ENCODE measurements around the gene CLASRP. TPM values are rescaled to one million over a fixed set of nuclear protein-coding genes. Genes with fewer than 3 reads are reported as not detected.

CLASRP gene
- total RNA-seq, 2 donors from 2014 or later = 40.2 to 64.9 TPM

DNA sequence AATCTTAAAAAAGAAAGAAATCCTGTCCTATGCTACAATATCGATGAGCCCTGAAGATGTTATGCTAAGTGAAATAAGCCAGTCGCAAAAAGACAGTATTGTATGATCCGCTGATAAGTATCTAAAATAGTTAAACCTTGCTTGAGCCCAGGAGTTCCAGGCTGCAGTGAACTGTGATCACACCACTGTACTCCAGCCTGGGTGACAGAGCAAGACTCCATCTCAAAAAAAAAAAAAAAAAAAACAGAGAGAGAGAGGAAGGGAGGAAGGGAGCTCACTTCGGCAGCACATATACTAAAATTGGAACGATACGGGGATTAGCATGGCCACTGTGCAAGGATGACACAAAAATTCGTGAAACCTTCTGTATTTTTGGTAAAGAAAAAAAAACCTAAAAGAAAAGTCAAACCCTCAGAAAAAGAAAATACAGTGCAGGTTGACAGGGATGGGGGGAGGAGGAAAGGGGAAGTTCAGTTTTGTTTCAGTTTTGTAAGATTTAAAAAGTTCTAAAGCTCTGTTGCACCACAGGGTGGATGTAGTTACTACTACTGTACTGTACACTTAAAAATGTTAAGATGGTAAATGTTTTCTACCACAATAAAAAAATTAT is 8.4 kb downstream of the CLASRP start:
- no peak overlapping the region for H3K4me3 ChIP-seq
- DNase-seq (no peak), ATAC-seq (no peak)
- 80 to 84% methylated on average over 7 of the region's 7 CpGs for WGBS, 2 donors
- no peaks in the 10 kb centered on the region for H3K27me3 ChIP-seq
- H3K36me3 ChIP-seq (replicated peaks in 1 of 2; ENCODE audit: insufficient read depth in 1 of 2, low read depth in 2 of 2) = peaks cover 0 to 6% of the 10 kb centered on the region in 2 donors
- peaks cover 53% of the 10 kb centered on the region for H3K4me1 ChIP-seq
- H3K27ac ChIP-seq = no peak overlapping the region
- TF ChIP-seq POLR2A (IDR thresholded peaks at IDR 0.05) = no peak
- TF ChIP-seq, protein P1, sequence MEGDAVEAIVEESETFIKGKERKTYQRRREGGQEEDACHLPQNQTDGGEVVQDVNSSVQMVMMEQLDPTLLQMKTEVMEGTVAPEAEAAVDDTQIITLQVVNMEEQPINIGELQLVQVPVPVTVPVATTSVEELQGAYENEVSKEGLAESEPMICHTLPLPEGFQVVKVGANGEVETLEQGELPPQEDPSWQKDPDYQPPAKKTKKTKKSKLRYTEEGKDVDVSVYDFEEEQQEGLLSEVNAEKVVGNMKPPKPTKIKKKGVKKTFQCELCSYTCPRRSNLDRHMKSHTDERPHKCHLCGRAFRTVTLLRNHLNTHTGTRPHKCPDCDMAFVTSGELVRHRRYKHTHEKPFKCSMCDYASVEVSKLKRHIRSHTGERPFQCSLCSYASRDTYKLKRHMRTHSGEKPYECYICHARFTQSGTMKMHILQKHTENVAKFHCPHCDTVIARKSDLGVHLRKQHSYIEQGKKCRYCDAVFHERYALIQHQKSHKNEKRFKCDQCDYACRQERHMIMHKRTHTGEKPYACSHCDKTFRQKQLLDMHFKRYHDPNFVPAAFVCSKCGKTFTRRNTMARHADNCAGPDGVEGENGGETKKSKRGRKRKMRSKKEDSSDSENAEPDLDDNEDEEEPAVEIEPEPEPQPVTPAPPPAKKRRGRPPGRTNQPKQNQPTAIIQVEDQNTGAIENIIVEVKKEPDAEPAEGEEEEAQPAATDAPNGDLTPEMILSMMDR (IDR thresholded peaks at IDR 0.05) = no peak
- no peaks in the 10 kb centered on the region for H3K9me3 ChIP-seq
- intact Hi-C loops (cut with DNase I) = no loop called here

DNA sequence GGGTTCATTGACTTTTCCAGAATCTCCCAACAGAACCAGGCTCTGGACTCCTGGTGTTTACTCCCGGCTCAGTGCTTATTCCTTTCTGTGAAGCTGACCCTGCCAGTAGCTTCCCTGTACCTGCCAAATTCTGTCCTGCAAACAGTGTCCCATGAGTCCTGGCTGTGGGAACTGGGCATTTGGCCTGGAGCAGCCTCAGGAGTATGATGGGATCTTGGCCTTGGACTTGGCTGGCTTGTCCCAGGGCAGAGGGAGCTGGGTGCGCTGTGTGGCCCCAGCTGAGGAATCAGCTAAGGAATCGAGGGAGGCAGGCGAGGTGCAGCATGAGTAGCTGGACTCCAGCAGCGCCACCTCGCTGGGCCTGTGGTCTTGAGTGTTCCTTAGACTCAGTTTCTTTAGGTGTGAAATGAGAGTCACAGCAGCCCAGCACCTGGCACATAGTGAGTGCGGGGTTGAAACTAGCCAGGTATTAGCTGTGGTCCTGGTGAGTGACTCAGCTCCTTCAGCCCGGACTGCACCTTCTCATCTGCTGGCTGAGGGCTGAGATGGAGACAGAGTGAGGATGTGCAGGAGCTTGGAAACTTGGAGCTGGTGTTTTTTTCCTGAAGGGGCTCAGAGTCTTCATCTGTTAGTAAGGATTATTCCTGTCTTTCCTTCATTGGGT is 10.4 kb downstream of the CLASRP start:
- peak; percentile 65 for ATAC-seq
- peak; percentile 50 to 82 (median 74) for DNase-seq
- WGBS, 2 donors = 31 to 58% methylated on average over 7 to 8 of the region's 8 CpGs
- Histone ChIP-seq H3K27me3 (no peaks in the 10 kb centered on the region), H3K36me3 (replicated peaks in 1 of 2; ENCODE audit: insufficient read depth in 1 of 2, low read depth in 2 of 2) (peaks cover 0 to 13% of the 10 kb centered on the region in 2 donors), H3K4me1 (peaks cover 53% of the 10 kb centered on the region), H3K27ac (peak overlapping the region in 2 of 4 donors; percentile 11 to 34), H3K4me3 (no peak overlapping the region), H3K9me3 (no peaks in the 10 kb centered on the region)
- intact Hi-C loops (cut with DNase I) = no loop called here
- no peak for TF ChIP-seq POLR2A (IDR thresholded peaks at IDR 0.05)
- TF ChIP-seq, protein P1 (IDR thresholded peaks at IDR 0.05) = no peak

DNA sequence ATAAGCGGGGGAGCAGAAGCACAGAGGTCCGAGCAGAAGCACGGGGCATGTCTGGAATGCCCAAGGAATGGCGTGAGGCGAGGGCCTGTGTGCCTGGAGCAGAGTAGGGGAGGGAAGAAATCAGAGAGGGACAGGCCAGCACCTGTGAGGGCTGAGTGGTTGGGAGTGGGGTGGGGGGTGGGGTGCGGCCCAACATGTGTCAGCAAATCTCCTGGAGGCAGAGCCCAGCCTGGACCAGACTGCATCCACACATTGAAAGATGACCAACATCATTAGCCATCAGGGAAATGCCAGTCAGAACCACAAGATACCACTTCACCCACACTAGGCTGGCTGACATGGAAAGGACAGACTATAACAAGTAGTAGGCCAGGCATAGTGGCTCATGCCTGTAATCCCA is 11.2 kb downstream of the CLASRP start:
- H3K27me3 ChIP-seq = no peaks in the 10 kb centered on the region
- WGBS, 2 donors = 92 to 97% methylated on average over 6 of the region's 6 CpGs
- peaks cover 48% of the 10 kb centered on the region for H3K4me1 ChIP-seq
- H3K9me3 ChIP-seq = no peaks in the 10 kb centered on the region
- H3K4me3 ChIP-seq = no peak overlapping the region
- intact Hi-C loops (cut with DNase I) = no loop called here
- ATAC-seq = no peak
- peaks cover 0 to 17% of the 10 kb centered on the region in 2 donors for H3K36me3 ChIP-seq (replicated peaks in 1 of 2; ENCODE audit: insufficient read depth in 1 of 2, low read depth in 2 of 2)
- TF ChIP-seq POLR2A (IDR thresholded peaks at IDR 0.05) = no peak
- TF ChIP-seq, protein P1 (IDR thresholded peaks at IDR 0.05) = no peak
- H3K27ac ChIP-seq = no peak overlapping the region
- DNase-seq = no peak

DNA sequence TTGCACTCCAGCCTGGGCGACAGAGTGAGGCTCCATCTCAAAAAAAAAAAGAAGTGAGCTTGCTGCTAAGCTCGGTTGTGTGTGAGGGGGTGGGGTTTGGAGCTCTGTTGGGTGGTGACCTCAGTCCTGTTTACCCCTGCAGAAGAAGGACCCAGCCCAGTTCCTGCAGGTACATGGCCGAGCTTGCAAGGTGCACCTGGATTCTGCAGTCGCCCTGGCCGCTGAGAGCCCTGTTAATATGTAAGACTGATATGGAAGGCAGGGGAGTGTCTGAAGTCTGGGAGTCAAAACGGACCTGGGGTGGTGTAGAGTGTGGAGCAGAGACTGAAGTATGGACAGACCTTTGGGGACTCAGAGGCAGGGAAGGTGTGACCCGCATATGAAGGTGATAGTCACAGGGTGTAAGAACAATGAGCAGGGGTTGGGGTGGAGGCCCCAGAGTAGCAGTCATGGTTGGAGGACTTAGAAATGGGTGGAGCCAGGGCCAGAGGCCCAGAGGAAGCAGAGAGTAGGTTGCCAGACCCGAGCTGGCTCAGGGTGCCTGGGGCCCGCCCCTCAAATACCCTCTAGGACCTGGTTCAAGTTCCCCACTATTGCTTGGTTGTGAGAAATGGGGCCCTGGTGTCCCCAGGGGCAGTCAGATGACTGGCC is 13.2 kb downstream of the CLASRP start:
- H3K36me3 ChIP-seq (replicated peaks in 1 of 2; ENCODE audit: insufficient read depth in 1 of 2, low read depth in 2 of 2) = peaks cover 8 to 23% of the 10 kb centered on the region in 2 donors
- whole genome bisulfite sequencing, 2 donors = 59 to 73% methylated on average over 9 of the region's 9 CpGs
- no peak overlapping the region for H3K4me3 ChIP-seq
- ATAC-seq = no peak
- intact Hi-C loops (cut with DNase I) = no loop called here
- H3K27me3 ChIP-seq = no peaks in the 10 kb centered on the region
- no peak for DNase-seq
- peaks cover 28% of the 10 kb centered on the region for H3K4me1 ChIP-seq
- H3K27ac ChIP-seq = no peak overlapping the region
- H3K9me3 ChIP-seq = no peaks in the 10 kb centered on the region
- TF ChIP-seq, protein P1 (IDR thresholded peaks at IDR 0.05) = no peak
- TF ChIP-seq POLR2A (IDR thresholded peaks at IDR 0.05) = no peak
